ENCODE measurements around the gene COL5A1. TPM values are rescaled to one million over a fixed set of nuclear protein-coding genes. Genes with fewer than 3 reads are reported as not detected.
A peak's percentile ranks its signal among the peaks of the same experiment; 100 is the strongest.

Gene COL5A1
- total RNA-seq, 1 donor from 2014 or later = 2.9 TPM

DNA sequence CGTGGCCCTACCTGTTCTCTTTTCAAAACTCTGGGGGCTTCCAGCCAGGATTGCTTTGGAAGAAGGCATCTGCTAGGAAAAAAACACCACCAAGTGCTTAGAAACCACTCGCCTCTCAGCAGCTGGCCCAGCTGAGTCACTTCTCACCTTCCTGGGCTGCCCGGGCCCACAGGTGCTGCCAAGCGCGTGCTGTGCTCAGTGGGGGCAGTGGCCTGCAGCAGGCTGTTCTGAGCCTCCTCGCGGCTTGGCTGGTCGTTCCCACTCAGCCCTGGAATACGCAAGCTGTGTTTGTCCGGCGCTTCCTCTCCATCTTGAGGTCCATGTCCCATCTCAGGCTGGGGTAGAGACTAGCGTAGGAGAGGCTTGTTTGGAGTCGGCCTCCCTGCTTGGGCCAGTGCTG is 136.6 kb downstream of the COL5A1 start:
- no peak for FAIRE-seq
- DNase-seq (ENCODE audit: low spot score in 2 of 2) = no peak

DNA sequence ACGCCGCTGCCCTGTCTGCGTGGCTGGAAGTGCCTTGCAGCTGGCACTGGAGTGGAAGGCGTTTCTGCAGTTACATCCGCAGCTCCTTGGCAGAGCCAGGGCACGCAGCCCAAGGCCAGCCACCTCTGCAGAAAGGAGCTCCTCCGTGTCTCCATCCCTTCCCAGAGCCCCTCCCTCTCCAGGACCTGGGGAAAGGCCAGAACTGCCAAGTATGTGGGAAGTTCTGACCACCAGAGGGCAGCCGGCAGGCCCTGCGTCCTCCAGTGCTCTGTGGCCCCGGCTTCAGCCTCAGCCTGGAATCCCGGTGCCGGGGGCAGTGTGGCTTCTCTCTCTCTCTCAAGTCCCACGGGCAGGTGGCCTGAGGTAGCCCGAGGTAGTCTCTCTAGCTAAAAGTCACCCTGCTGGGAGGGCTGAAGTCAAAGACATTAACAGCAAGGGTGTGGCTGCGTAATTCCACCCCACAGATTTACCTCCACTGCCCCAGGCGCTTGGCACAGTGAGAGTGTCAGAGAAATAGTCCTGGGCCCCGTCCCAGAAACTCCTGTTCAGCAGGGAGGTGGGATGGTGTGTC is 137.3 kb downstream of the COL5A1 start:
- FAIRE-seq = no peak
- peak; percentile 41 to 54 for DNase-seq (ENCODE audit: low spot score in 2 of 2)

DNA sequence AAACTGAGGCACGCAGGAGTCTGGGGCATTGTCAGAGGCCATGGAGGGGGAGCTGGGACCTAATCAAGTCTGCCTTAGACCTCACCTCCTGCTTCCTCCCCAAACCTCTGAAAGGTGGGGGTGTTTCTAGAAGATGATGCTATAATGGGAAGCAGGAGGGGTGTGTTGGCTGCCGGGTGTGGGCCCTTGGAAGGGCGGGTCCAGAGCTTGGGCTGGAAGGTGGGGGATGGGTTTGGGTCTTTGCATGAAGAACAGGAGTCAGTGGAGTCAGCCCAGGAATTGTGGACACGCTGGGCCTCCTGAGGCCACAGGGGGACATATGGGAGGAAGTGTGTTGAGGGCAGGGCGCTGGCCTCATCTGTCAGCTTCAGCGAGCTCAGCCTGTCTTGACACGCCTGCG is 138.0 kb downstream of the COL5A1 start:
- DNase-seq (ENCODE audit: low spot score in 2 of 2) = no peak
- FAIRE-seq = no peak

DNA sequence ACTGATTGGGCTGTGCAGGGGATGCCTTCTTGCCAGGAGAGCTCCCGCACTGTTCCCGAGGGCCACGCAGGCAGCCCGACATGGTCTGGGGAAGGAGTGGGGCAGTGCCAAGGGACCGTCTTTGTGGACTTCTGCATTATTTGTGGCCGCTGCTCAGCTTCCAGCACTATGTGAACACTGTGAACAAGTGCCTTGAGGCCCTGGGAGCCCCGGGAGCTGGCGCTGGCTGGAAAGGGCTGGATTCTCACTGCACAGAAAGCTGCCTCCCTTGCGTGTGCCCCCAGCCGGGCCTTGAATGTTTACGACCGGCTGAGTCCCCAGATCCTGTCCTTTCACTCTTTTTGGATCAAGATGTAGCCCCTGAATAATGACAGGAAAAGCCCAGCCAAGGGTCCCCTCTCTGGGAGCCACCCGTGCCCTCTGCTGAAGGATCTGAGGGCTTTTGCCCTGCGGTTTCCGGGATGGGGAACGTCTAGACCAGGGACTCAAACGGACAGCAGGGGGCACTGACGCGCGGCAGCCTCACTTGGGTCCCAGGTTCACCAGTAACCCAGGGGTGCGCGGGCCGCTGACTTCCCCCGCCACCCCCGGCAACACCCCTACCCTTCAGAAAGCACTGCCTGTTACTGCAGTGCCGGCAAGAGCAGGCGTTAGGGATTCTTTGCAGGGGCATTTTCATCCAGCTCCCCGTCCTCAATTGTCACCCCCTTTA is 140.1 kb downstream of the COL5A1 start:
- DNase-seq (ENCODE audit: low spot score in 2 of 2) (no peak), FAIRE-seq (no peak)

DNA sequence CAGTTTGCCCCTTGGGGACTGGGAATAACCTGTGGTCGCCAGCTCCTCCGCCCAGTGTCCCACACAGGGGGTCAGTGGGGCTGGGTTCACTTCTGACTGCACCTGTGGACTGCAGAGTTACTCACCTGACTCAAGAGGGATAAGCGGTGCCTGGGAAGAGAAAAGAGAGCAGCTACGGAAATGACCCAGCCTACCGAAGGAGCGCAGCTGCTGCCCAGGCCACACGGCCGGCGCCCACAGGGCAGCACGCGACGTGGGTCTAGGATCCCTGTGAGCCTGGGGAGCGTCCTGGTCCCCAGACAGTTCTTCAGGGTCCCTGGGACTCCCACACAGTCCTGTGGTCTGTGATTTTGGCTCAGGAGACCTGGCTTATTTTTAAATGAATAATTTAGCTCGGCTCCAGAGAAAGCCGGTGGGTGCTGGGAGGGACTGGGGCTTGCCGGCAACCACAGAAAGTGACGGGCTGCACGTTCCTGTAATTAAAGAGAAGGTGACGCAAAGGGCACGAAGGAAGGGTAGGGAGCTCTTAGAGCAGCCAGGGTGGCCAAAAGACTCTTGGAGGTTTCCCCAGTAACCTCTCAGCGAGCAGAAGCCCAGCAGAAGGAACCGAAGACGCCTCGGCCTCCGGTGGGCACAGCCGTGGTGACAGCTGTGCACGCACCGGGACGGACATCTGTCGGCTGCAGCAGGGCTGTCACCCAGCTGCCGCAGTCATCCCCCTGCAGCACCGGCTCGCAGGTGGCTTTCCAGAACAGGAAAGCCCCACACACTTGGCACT is 141.5 kb downstream of the COL5A1 start:
- FAIRE-seq (no peak), DNase-seq (ENCODE audit: low spot score in 2 of 2) (no peak)

DNA sequence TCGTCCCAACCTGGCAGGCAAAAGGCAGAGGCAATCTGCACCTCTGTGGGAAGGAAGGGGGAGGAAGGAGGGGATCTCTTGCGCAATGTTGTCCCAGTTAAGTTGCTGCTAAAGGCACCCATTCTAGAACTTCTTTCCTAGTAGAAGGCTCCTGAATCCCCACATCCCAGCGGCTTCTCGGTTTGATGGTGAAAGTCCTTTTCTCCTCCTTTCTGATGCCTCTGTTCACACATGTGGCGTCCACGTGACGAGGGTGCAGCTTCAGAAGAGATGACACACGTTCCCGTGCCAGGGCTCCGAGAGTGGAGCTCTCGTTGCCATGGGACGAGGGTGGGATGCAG is 142.1 kb downstream of the COL5A1 start:
- no peak for FAIRE-seq
- no peak for DNase-seq (ENCODE audit: low spot score in 2 of 2)

DNA sequence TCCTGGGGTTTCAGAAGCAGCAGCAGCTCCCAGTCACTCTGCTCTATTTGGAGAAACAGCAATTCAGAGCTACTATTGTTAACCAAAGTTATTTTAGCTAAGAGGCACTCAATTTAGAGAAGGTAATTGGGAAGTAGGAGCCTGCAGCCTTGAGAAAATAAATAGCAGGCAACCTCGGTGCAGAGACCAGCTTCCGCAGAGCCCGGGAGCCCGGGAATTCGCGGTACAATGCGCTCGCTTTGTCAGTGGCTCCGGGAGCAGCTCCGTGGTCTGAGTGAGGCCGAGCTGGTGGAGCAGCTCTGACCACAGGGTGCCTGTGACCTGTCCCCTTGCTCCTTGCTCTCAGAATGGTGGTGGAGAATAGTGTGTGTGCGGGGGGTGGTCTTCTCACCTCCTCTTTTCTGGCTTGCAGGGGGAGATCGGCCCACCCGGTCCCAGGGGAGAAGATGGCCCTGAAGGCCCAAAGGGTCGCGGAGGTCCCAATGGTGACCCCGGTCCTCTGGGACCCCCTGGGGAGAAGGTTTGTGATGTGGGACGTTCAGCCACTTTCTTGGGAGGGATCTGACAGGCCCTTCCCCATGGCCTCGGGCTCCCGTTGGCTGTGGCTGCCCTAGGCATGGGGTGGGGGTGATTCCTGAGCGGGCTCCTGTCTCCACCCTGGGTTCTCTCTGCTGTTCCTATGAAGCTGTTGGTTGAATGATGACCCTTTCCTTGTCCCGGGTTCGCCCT is 143.1 kb downstream of the COL5A1 start:
- FAIRE-seq (no peak), DNase-seq (ENCODE audit: low spot score in 2 of 2) (no peak)

DNA sequence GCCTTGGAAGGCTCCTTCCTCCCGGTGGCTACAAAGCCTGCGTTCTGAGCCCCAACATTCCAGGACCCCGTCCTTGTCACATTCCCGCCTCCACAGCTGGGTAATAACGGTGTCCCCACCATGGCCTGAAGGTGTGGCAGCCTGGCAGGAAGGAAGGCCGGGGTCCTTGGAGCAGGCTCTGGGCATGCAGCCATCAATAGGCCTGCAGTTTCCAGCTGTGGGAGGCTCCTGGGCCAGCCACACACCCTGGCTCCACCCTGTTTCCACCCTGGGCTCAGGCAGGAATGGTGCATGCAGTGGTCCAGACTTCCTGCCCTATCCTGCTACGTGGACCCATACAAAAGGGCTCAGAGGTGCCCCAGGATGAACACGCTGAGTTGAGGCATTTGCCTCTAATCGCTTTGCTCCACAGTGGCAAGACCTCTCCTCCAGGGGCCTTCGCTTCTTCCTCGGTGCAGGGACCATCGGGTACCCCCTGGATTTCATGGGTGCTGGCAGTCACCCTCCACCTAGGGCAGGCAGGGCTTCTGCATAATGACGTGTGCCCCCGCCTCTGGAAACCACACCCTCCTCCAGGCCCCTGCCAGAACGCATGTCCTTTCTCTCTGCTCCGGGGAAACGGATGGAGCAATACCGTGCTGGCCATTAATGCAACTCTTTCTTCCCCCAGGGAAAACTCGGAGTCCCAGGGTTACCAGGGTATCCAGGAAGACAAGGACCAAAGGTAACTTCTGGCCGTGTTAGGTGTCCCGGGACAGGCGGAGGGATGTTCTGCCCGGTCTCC is 143.9 kb downstream of the COL5A1 start:
- no peak for FAIRE-seq

DNA sequence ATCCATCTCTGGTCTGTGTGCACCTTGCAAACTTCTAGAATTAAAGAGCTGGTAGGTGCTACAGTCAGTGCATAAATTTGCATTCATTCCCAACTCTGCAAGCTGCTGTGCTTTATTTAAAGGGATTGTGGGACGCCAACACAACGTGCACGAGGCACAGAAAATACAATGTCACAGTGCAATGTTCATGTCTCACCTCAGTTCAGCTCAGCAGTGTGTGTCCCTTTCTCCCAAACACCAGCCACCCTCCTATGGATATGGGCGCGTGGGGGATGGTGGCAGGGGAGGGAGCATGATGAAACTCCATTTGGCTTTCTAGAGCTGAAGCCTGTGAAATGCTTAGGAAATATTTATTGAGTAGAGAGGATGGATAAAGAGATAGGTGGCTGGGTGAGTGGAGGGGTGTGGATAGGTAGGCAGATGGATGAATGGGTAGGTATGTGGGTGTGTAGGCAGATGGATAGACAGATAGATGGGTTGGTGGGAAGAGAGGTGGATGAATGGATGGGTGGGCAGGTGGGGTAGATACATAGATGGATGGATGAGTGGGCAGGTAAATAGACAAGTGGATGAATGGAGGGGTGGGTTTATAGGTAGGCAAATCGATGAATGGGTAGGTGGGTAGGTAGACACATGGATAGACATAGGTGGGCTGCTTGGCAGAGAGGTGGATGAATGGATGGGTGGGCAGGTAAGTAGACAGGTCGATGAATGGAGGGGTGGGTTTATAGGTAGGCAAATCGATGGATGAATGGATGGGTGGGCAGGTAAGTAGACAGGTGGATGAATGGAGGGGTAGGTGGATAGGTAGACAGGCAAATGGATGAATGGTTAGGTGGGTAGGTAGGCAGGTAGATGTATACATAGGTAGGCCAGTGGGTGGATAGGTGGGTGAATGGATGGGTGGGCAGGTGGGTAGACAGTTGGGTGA is 146.3 kb downstream of the COL5A1 start:
- DNase-seq (ENCODE audit: low spot score in 2 of 2) (no peak), FAIRE-seq (no peak)

More for the DNA sequence above, 143.9 kb downstream of the COL5A1 start:
- no peak for DNase-seq (ENCODE audit: low spot score in 2 of 2)

DNA sequence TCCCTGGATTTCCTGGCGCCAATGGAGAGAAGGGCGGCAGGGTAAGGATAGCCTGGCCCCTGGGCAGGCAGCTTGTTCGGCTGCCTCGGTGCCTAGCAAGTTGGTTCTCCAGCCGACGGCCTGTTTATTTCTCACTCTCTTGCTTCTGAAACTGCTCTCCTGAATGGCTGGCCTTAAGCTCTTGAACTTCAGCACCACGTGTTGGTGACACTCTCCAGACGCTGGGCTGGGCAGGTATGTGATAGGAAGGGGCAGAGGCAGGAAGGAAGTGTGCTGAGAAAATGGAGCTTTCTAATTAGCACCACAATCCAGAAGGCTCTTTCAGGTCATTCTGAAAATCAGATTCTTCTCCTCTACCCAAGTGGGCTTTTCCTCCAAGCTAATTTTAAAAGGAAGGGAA is 147.6 kb downstream of the COL5A1 start:
- FAIRE-seq (no peak), DNase-seq (ENCODE audit: low spot score in 2 of 2) (no peak)

DNA sequence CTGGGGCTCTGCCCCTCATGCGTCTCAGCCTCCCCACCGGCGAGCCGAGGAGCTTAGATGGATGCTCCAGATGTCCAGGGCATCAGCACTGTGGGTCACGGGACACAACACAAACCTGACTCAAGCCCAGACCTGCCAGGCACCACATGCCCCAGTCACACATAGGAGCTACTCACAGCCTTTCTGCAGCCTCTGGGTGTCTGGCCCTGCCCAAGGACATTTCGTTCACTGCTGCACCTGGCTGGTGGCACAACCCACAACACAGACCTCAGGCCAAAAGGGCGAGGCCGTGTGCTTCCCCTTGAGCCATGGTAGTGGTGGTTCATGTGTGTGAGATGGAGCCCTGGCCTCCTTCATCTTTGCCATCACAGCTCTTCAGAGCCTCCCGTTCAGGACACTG is 149.4 kb downstream of the COL5A1 start:
- FAIRE-seq (no peak), DNase-seq (ENCODE audit: low spot score in 2 of 2) (no peak)

DNA sequence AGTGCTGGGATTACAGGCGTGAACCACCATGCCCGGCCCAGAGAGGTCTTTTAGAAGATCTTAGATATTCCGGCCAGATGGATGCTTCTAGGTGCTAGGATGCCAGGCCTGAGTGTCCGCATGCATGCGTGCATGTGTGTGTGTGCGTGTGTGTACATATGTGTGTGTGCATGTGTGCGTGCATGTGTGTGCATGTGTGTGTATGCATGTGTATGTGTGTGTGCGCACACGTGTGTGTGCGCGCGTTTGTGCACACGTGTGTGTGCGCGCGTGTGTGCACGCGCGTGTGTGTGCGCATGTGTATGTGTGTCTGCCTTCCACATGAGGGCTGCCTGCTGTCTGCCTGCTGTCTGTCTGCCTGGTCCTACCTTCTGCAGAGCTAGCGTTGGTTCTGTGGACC is 151.0 kb downstream of the COL5A1 start:
- no peak for FAIRE-seq
- DNase-seq (ENCODE audit: low spot score in 2 of 2) = no peak

DNA sequence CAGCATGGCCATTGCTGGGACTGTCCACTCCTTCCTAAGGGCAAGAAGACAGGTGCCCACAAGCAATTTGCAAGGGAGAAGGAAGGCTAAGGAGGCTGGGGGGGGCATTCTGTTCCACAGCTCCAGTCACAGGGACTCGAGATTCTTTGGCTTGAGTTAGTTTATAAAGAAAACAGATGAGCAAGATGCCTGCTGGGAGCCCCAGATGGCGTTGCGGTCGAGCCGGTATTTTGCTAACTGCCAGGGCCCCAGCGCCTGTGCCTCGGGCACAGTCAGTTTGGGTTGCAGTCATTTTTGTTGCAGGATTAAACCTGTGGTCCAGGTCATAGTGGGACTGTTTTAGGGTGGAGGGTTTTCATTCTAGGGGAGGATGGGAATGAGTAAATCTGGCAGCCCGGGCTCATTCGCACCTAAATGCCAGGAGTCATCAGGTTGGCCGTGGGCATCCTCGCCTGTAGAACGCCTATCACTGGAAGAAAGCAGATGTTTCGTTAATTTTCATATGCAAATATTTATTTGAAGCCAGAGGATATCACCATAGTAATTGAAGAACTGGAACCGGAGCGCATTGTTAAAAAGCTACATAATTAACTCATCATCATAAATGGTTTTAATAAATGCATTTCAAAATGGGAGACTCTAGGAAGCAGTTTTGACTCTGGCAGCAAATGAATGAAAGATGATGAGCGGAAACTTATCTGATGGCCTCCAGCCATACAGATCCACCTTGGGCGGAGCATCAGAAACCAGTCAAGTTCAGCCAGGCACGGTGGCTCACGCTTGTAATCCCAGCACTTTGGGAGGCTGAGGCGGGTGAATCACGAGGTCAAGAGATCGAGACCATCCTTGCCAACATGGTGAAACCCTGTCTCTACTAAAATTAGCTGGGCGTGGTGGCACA is 151.9 kb downstream of the COL5A1 start:
- no peak for FAIRE-seq
- DNase-seq (ENCODE audit: low spot score in 2 of 2) = no peak

DNA sequence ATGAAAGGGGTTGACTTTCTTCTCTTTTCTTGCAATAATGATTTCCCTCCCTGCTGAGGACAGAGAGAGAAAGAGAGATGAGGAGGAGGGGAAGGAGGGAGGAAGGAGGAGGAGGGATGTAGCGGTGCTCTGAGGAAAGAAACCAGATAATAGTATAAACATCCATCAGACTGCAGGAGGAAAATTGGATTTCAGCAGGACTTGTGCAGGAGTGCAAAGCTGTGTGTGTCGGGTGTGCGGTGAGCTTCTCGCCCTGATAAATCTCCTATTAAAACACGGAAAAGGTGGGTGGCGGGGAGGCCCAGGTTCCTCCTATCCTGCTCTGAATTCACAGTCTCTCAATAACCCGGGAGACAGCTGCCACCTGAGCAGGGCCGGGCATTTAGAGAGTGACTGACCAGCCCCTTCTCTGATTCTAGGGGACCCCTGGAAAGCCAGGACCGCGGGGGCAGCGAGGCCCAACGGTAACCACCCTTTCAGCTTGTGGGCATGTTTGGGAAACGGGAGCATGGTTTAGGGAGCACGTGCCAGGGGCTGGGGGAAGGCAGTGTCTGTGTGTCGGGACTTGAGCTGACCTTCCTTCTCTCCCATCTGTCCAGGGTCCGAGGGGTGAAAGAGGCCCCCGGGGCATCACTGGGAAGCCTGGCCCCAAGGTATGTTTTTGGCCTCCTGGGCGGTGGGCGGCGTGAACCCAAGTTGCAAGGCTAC is 153.2 kb downstream of the COL5A1 start:
- no peak for FAIRE-seq
- DNase-seq (ENCODE audit: low spot score in 2 of 2) = no peak

DNA sequence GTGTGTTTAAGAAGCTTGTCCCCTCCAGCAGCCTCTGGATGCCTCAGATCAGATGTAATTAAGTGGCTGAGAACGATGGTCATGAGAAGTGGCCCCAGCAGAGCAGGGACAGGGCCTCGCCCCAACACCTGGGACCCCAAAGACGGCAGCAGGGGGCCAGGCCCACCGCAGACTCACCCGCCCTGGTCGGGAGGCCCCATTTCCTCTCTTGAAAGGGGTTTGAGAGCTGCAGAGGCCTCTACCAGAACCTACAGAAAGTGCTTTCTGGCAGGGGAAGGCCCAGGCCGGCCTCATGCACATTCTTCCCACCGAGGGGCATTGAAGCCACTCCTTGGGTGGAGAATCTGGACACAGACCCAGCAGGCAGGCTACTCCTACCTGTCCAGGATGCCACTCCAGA is 153.8 kb downstream of the COL5A1 start:
- no peak for FAIRE-seq
- DNase-seq (ENCODE audit: low spot score in 2 of 2) = no peak

DNA sequence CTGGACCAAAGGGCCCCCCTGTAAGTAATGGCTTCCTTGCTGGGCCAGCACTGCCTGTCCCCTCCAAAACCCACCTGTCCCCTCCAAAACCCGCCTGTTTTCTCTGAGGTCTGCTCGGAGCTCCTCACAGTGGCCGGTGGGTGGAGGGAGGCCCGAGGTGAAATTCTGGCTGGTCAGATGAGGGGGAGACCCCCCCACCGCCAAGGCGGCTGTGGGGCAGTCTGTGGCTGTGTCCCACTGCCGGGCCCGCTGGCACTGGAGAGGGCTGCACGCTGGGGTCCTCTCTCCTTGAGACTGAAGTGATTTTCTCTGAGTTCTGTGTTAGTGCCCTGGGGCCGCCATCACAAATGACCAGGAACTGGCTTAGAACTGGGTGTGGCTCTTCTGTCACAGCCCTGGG is 155.3 kb downstream of the COL5A1 start:
- FAIRE-seq (no peak), DNase-seq (ENCODE audit: low spot score in 2 of 2) (no peak)

DNA sequence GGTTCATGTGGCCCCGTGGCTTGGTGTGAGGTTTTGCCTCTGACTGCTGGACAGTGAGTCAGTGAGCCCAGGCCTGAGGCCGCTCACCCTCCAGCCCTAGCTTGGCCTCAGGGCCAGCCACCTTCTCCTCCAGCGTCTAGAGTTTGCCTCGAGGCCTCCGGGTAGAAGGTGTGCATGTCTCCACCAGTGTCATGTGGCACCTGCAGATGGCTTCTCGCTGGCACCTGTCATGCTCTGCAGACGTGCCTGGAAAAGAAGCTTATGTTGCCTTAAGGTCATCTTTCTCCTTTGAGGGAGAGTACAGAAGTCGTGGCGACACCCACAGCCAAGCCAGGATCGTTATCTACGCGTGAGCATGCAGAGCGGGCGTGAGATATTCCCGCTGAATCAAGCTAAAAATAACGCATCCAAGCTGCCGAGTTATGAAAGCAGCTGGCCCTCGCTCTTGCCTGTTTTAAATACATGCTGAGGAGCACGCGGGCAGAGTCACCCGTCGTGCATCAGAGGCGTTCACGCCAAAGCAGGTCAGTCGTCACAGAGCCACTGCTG is 159.3 kb downstream of the COL5A1 start:
- DNase-seq (ENCODE audit: low spot score in 2 of 2) = peak in 1 of 2 donors; percentile 58
- FAIRE-seq = no peak

Data from frontal cortex (tissue), 4 donors.